ENCODE data around the gene CHN2.

DNA sequence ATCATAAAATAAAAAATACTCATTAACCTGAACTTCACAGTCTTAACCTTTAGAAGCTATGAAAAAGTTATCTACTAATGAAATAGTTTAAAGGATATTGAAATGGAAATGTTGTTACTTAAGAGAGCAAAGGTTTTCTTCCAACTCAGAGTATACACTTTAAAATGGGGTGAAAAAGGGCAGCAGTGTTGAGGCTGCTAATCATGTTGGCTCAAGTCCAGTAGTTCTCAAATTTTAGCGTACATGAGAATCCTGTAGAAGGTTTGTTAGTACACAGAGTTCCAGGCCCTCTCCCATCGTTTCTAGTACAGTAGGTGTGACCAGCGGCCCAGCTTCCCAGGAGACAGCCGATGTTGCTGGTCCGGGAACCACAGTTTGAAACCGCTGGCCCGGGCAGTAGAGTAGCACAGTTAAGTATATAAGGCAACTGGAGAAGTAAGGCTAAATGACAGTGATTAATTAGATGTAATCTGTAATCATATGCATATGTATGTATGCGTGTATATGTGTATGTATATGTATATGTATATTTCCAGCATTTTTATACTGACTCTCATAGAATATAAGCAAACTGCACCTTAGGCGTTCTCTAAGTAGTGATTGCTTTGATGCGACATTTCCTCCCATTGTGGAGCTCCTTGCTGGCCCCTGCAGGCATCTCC lies 221.8 kb downstream of the CHN2 start:
- TF ChIP-seq, protein P1, sequence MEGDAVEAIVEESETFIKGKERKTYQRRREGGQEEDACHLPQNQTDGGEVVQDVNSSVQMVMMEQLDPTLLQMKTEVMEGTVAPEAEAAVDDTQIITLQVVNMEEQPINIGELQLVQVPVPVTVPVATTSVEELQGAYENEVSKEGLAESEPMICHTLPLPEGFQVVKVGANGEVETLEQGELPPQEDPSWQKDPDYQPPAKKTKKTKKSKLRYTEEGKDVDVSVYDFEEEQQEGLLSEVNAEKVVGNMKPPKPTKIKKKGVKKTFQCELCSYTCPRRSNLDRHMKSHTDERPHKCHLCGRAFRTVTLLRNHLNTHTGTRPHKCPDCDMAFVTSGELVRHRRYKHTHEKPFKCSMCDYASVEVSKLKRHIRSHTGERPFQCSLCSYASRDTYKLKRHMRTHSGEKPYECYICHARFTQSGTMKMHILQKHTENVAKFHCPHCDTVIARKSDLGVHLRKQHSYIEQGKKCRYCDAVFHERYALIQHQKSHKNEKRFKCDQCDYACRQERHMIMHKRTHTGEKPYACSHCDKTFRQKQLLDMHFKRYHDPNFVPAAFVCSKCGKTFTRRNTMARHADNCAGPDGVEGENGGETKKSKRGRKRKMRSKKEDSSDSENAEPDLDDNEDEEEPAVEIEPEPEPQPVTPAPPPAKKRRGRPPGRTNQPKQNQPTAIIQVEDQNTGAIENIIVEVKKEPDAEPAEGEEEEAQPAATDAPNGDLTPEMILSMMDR (IDR thresholded peaks at IDR 0.05; ENCODE audit: poor library complexity, severe bottlenecking): no peak
- no peak for TF ChIP-seq SMC3 (conservative IDR thresholded peaks at IDR 0.05; ENCODE audit: poor library complexity)
